Suppressor macrophage treated with lipopolysaccharide for 1 hour (primary cell): ENCODE measurements around the gene CDH12.
"Not testable (repeated sequence)": the region's sequence is repeated elsewhere in the genome, so short reads cannot be mapped to it uniquely, and the experiment has no call there.

Experiments
- DNase-seq, 3 donors: peaks; one replicate each; pipeline ENCODE4 v3.0.0-alpha.2; 2020 to 2022

The CDH12 gene

DNA sequence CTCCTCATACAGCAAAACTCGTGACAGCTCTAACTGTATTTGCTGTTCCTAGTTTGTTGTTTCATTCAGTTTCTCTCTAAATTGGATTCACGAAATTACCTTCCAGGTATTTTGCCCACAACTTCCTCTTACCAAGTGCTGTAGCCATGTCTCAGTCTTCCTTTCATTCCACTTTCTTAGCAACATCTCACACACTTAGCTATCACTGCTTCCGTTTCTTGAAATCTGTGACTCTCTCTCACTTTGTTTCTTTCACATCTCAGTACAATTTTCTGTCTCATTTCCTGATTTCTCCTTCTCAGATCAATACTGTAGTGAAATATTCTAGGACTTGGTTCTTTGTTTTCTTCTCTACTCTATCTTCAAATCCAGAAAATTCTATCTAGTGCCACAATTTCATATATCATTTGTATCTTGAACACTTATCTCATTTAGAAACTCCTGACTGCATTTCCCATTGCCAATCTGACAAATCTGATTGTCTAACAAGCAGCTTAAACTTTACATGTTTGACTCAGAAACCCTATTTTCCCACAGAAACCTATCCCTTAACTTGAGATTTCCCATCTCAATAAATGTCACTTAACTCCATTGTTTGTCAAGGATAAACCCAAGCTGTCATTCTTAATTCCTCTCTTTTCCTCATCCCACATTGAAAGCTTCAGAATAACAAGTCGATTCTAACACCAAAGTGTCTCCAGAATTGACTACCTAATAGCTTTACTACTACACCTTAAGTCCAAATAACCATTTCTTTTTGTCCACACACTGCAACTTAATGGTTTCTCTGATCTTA is 303.1 kb downstream of the CDH12 start:
- no peak for DNase-seq

DNA sequence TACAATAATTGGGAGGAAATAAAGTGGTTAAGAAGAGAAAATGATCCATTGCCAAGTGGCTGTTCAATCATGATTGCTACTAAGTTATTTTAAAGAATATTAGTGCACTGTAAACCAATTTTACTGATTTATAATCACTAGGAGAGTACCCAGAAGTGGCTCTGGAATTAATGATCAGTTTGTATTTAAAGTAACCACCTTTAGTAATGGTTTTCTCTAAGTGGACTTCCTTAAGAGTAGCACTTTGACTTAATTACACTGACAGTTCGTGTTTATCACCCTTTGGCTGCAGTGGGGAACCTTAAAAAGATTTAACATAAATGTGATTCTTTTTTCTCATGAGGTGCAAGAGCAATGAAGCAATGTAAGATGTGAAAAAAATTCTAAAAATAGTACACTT is 310.8 kb downstream of the CDH12 start:
- no peak for DNase-seq

DNA sequence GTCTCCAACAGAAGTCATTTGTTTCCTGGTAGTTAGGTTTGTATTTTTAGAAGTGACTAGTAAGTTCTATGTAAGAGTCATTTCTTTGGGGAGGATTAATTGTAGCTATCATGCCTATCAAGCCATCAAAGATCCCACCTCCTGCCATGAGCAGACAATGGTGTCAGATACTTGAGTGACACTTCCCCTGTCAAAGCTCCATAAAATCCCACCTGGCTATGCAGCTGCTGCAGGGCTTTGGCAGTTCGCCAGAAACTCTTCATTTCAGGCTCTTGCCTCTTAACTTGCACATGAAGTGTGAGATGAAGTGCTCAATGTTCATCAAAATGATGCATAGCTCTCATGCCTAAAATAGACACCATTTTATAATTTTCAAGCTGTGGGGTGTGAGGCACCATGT is 312.1 kb downstream of the CDH12 start:
- DNase-seq = no peak

DNA sequence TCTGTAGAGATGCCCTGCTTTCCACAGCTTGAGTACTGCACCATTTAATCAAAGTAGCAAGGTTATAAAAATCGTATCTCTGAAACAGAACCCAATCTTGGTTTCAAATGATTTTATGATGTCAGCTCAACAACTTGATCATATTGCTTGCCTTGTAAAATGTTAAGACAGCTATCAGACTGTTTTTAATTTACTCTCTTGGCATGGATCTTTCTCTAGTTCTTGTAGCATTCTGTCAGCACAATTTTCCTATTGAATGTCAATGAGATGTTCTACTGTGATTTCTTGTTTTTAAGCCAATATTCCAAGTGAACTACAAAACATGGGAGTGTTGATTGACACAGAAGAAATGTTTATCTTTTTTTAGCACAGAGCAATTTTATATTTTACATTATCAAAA is 313.4 kb downstream of the CDH12 start:
- DNase-seq = no peak

DNA sequence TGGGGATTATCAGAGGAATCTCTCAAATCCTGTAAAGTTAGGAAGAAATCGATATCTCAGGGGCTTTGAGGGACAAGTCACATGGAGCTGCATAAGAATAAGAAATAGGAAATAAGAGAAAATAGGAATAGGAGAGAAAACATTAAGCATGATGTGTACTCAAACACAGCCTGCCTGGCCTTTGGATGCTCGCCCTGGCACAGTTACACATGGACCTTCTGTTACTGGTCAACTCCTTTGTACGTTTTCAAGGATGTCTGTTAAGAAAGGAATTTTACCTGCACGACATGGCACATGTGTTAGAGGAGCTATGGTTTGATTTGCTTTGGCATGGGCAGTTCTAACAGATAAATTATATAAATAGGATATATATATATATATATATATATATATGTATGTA is 321.2 kb downstream of the CDH12 start:
- DNase-seq = no peak

DNA sequence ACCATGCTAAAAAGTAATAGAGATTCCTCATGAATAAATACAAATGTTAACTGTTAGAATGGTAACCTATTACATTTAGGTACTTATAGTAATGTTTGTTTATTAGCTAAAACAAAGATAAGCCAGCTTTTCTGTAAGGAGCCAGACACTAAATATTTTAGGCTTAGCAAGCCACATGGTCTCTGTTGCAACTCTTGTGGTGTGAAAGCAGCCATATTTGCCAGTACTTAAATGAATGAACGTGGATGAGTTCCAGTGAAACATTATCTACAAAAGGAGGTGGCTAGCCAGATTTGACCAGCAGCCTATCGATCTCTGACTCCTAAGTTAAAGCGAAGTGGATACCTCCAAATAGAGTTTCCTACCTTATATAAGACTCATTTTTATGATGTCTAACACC is 331.6 kb downstream of the CDH12 start:
- no peak for DNase-seq

DNA sequence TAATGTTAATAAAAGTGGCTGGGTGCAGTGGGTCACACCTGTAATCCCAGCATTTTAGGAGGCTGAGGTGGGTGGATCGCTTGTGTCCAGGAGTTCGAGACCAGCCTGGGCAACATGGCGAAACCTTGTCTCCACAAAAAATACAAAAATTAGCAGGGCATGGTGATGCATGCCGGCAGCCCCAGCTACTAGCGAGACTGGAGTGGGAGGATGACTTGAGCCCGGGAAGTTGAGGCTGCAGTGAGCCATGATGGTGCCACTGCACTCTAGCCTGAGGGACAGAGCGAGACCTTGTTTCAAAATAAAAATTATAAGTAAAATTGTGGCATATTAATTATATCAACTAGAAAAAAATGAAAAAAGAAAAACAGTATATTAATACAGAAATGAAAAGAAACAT is 336.6 kb downstream of the CDH12 start:
- DNase-seq = not testable (repeated sequence)

DNA sequence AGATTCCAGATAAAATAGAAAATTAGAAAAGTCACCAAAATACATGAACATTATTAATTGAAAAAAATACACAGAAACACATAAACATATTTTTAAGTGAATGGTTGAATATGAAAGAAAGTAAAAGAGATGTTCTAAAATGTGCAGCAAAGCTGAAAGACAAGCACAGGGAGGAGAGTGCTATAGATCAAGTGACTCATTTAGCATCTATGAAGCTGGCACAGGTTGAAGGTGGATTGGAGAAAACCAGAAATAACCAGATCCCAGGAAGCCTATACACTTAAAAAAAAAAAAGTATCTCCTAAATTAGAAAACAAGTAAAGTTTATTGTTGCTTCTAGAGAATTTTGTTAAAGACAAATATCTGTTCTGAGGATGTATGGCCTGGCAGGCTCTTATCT is 338.9 kb downstream of the CDH12 start:
- no peak for DNase-seq

DNA sequence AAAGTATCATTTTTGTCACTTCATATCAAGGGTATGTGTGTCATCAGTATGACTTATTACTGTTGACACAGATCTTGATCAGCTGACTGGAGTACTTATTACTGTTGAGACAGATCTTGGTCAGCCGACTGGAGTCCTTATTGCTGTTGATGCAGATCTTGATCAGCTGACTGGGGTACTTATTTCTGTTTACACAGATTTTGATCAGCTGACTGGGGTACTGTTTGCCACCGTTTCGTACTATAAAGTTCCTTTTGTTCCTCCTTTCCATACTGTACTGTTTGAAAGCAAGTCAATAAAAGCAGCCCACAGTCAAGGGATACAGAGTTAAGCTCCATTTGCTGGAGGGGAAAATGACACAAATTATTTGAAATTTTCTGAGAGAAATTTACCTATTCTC is 347.3 kb downstream of the CDH12 start:
- no peak for DNase-seq

DNA sequence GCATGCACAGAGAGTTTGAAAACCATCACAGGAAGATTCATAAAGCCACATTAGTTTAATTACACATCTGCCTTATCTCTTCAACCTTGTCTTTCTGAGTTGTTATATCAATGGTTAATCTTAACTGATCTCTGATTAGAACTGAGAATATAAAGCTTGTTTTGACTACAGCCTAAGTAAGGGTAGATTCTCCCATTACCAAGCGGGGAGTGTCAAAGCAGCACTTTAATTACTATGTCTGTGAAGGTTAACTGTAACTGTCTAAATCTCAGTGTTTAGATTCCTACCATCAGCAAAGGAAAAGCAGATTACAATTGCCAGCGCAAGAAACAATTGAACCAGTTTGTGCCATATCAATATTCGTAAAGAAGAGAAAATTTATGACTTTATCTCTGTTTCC is 348.7 kb downstream of the CDH12 start:
- DNase-seq = no peak

DNA sequence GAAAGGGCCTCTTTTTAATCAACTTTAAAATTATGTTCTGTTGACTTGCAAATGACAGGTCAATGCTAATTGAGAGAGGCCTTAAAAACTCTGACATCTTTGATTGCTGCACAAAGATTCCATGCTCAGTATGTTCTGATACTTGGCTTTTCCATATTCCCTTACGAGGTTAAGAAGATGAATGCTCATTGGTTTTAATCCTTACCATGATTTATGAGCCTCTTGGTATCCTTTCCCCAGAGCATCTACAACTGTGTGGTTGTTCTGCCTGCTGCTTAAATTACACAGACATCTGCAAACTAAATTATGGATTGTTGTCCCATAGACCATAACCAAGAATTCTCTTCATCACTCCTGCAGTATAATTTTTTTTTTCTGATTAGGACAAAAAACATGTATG is 352.6 kb downstream of the CDH12 start:
- no peak for DNase-seq

DNA sequence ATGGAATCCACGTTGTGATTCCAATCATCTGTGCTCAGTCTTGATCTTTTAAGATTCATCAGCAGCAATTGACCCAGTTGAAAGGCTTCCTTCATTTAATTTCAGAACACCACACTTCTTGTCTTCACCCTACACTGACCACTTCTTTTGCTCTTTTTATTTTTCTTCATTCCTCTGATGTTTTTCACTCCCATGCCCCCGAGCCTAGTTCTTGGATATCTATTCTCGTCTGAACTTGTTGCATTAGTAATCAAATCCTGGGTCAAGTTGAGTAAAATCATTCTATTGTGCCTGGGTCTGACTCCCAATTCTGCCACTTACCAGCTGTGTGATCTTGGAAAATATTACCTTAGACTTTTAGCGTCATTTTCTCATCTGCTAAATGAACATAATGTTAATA is 356.5 kb downstream of the CDH12 start:
- DNase-seq = no peak

DNA sequence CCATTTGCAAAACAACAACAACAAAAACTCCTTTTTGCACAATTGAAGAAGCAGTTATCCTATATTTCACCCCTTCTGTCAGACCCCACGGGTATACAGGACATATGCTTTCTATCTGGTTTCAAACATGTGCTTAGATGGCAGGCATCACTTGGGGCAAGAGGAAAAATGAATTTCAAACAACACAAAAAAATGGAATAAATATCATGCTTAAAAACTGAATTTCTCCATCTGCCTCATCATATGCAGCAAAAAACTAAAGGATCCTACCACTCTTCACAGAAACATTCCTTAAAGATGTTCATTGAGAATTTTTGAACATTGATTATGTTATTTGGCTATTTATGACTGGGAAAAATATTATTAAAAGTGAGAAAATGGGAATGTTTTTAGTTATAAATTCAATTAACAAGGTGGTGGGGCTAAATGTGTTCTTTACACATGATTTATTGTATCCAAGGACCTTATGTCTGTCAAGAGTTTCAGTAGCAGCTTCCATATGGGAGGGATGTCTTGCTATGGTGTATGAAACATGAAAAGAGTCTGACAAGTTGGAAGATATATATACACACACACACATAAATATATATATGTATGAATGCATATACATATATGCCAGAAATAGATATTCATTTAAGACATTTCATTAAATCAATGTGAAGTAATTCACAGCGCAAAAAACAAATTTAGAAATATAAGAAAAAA is 358.0 kb downstream of the CDH12 start:
- no peak for DNase-seq

DNA sequence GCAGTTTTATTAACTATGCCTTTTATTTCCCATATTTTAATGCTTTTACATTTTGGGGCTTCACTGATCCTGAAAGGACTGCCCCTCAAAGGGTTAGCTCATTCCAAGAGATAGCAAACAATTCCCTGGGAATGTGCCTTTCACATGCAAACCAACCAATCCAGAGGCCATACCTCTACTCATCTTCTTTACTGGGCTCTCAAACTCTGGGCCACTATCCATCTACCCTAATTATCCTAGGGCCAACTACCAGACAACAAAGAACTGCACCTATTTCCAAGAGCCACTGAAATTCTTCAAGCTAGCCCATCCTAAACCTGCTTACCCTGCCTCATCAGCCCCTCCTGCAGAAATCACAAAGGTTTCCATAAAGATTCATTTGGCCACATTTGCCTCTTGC is 364.7 kb downstream of the CDH12 start:
- no peak for DNase-seq

DNA sequence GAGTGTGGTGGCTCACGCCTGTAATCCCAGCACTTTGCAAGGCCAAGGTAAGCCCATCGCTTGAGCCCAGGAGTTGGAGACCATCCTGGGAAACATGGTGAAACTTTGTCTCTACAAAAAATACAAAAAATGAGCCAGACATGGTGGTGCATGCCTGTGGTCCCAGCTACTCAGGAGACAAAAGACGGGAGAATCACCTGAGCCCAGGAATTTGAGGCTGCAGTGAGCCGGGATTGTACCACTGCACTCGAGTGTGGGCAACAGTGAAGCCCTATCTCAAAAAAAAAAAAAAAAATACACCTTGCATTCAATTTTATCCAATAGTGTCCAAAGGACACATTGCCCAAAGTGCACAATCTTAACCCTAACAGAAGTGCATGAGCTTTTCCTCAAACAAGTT is 372.8 kb downstream of the CDH12 start:
- DNase-seq = no peak

DNA sequence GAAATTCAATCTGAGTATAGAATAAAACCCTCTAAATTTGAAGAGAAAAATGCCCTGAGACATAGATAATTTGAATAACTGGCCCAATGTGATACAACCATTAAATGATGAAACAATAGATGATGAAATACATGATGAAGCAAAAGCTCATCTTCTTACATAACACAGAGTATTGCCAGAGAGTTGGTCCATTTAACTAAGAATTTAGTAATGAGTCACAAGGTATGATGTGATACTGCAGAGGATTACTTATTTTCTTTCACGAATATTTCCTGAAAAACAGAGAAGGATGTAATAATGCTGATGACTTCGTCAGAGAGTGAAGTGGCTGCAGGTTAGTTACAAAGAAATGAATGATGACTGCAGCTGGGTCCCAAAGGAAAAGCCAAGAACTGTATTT is 379.3 kb downstream of the CDH12 start:
- DNase-seq = no peak

DNA sequence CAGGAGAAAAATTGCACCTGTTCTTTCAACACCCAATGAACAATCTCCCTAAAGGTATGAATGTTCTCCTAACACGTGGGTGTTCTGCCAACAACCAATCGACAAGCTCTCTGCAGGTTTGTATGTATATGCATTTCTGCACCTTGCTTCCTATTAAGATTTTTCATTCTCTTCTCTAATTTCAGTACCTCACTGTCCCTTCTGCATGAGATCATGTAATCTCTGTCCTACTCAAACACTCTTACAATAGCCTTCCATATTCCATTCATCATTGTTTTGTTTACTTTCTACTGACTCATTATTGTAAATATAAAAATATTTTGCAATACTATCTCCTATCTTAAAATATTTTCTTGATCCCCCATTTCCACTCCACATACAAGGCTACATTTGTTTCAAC is 382.0 kb downstream of the CDH12 start:
- no peak for DNase-seq

DNA sequence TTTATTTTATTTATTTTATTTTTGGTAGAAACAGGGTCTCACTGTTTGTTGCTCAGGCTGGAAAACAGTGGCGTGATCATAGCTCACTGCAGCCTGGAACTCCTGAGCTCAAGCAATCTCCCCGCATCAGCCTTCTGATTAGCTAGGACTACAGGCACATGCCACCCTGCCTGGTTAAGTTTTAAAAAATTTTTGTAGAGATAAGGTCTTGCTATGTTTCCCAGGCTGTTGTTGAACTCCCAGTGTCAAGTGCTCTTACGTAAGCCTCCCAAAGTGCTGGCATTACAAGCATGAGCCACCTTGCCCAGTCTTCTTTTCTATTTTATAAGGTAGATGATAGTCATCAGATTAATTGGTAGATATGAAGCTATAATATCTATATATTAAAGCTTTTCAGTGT is 382.7 kb downstream of the CDH12 start:
- DNase-seq = no peak

DNA sequence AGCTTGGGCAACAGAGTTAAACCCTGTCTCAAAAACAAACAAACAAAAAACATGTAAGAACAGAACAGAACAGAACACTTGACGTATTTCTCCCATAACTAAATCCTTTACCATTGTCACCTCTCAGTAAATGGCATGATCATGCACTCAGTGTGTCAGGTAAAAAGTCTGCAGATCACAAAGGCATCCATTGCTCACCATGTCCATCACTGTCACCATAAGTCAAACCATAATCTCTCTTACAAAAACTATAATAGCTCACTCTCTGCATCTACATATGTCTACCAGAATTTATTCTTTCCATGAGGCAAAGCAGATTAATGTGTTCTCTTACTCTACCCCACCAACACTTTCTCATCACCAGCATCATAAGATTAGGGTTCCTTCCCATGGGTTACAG is 387.5 kb downstream of the CDH12 start:
- no peak for DNase-seq

DNA sequence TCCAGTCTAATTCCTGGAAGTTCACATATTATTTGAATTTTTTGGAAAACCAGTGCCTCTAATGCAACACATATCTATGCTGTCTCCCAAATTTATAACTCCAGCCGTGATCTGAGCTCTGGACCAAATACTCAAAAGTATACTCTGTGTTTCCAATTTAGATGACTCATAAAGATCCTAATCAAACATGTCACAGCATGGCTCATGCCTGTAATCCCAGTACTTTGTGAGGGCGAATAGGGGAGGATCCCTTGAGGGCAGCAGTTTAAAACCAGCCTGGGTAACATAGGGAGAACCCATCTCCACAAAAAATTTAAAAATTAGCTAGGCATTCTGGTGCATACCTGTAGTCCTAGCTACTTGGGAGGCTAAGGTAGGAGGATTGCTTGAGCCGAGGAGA is 388.0 kb downstream of the CDH12 start:
- no peak for DNase-seq

DNA sequence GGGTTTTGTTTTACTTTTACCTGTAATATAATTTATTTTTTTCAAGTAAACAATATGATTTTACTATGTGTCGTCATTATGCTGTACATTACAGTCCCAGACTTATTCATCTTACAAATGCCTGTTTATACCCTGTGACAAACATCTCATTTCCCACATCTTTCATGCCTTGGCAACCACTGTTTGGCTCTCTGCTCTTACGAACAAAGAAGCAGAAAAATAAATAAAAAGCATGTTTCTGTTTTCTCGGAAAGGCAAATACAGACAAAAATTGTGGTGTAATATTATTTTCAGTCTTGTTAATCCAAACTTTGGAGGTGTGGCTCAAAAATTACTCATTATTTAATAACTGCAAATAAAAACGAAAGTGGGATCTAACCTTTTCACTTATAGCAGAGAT is 393.0 kb downstream of the CDH12 start:
- no peak for DNase-seq

DNA sequence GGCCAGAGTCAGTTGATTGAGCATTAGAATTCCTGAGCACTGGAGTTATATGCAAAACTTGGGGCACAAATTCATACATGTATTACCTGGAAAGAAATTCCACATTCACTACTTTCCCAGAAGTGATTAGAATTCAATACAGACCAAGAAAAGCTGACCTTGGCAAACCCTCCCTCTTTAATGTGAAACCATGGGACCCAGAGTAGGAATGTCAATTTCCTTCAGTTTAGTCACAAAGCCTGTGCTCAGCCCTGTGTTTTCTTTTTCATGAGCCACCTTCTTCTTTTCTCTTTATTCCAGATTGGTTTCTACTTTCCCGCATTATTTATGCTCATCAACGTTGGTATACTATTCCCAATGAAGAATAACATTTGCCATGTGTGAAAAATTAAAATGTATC is 420.2 kb downstream of the CDH12 start:
- no peak for DNase-seq

DNA sequence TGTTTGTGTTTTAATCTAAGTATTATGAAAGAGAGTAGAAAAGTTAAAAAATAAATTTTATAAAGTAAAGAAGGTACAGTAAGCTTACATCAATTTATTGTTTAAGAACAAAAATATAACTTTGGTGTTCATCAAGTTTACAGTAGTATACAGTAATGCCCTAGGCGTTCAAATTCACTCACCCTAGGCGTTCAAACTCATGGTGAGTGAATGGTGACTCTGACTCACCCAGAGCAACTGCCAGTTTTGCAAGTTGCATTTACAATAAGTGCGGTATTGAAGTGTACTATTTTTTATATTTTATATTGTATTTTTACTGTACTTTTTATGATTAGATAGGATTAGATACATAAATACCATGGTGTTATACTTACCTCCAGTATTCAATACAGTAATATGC is 421.3 kb downstream of the CDH12 start:
- DNase-seq = no peak

DNA sequence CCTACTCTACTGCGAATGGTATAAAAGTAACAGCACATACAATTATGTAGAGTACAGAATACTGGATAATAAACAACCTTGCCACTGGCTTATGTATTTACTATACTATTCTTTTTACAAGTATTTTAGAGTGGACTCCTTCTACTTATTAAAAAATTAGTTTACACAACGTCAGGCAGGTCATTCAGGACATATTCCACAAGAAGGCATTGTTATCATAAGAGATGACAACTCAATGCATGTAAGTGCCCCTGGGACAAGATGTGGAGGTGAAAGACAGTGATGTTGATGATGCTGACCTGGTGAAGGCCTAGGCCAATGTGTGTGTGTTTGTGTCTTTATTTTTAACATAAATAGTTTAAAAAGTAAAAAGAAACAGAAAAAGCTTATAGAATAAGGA is 421.7 kb downstream of the CDH12 start:
- DNase-seq = no peak
